ENCODE data around the gene PIK3C2A. TPM values are rescaled to one million over a fixed set of nuclear protein-coding genes. Genes with fewer than 3 reads are reported as not detected.
"Not testable (repeated sequence)": the region's sequence is repeated elsewhere in the genome, so short reads cannot be mapped to it uniquely, and the experiment has no call there.

PIK3C2A gene
- total RNA-seq, 1 donor from 2014 or later: 19.3 TPM

DNA sequence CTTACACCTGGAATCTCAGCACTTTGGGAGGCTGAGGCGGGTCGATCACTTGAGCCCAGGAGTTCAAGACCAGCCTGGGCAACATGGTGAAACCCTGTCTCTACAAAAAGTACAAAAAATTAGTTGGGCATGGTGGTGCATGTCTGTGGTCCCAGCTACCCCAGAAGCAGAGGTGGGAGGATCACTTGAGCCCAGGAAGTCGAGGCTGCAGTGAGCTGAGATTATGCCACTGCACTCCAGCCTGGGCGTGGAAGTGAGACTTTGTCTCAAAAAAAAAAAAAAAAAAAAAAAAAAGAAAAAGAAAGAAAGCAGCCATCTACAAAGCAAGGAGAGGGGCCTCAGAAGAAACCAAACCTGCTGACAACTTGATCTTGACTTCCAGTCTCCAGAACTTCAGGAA is 32.1 kb upstream of the PIK3C2A start:
- H3K4me1 ChIP-seq (ENCODE audit: control insufficient read depth in 3 of 3, insufficient read depth in 3 of 3, low read length in 3 of 3); H3K36me3 ChIP-seq (ENCODE audit: control insufficient read depth in 3 of 3, insufficient read depth in 3 of 3, low read length in 3 of 3); H3K27me3 ChIP-seq (ENCODE audit: control insufficient read depth in 3 of 3, insufficient read depth in 3 of 3, low read length in 3 of 3); H3K4me3 ChIP-seq (ENCODE audit: low read length in 3 of 3); H3K27ac ChIP-seq (ENCODE audit: low read depth, low read length); H3K9ac ChIP-seq (ENCODE audit: low read depth in 1 of 3, low read length in 3 of 3); H3K9me3 ChIP-seq (ENCODE audit: control insufficient read depth in 3 of 3, low read length in 3 of 3): not testable (repeated sequence)

DNA sequence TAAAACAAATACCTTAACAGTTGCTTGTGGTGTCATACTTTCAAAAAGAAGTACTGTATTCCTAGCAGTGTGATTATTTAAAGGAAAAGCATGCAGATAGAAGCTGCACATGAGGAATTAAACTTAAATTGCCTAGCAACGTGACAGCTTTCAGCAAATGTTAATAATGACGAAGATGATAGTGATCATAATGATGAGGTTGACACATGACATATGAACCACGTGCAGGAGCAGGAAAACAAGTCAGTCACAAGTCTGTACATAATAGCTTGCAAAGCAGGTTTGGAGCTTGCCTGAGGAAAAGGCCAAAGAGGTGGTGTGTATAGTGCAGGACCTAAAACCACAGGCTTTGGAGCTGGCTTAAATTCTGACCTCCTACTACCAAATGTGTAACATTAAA is 30.6 kb upstream of the PIK3C2A start:
- no peaks in the 10 kb centered on the region for H3K27me3 ChIP-seq (ENCODE audit: control insufficient read depth in 3 of 3, insufficient read depth in 3 of 3, low read length in 3 of 3)
- no peak overlapping the region for H3K27ac ChIP-seq (ENCODE audit: low read depth, low read length)
- H3K4me3 ChIP-seq (ENCODE audit: low read length in 3 of 3): no peak overlapping the region
- H3K9me3 ChIP-seq (ENCODE audit: control insufficient read depth in 3 of 3, low read length in 3 of 3): no peaks in the 10 kb centered on the region
- no peaks in the 10 kb centered on the region for H3K36me3 ChIP-seq (ENCODE audit: control insufficient read depth in 3 of 3, insufficient read depth in 3 of 3, low read length in 3 of 3)
- no peak overlapping the region for H3K9ac ChIP-seq (ENCODE audit: low read depth in 1 of 3, low read length in 3 of 3)
- H3K4me1 ChIP-seq (ENCODE audit: control insufficient read depth in 3 of 3, insufficient read depth in 3 of 3, low read length in 3 of 3): no peaks in the 10 kb centered on the region

DNA sequence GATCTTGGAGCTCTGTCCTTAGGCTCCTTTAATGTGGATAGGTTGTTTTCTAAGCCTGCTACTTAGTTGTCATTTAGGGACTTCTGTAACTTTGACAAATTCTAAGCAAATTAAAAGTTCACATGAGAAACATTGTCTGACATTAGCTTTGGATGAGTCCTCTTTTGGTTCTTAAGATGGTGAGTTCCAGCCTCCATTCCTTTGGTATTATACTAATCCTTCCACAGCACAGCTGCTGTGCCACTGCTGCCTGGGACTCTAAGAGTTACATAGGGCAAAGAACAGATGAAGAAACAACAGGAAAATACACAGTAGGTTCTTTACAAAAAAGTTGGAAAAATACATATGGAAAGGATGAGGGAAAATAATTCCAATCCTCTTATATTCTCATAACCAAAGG is 25.3 kb upstream of the PIK3C2A start:
- Histone ChIP-seq H3K27ac (ENCODE audit: low read depth, low read length) (no peak overlapping the region), H3K4me3 (ENCODE audit: low read length in 3 of 3) (no peak overlapping the region), H3K36me3 (ENCODE audit: control insufficient read depth in 3 of 3, insufficient read depth in 3 of 3, low read length in 3 of 3) (no peaks in the 10 kb centered on the region), H3K4me1 (ENCODE audit: control insufficient read depth in 3 of 3, insufficient read depth in 3 of 3, low read length in 3 of 3) (no peaks in the 10 kb centered on the region), H3K9me3 (ENCODE audit: control insufficient read depth in 3 of 3, low read length in 3 of 3) (no peaks in the 10 kb centered on the region), H3K27me3 (ENCODE audit: control insufficient read depth in 3 of 3, insufficient read depth in 3 of 3, low read length in 3 of 3) (no peaks in the 10 kb centered on the region), H3K9ac (ENCODE audit: low read depth in 1 of 3, low read length in 3 of 3) (no peak overlapping the region)

DNA sequence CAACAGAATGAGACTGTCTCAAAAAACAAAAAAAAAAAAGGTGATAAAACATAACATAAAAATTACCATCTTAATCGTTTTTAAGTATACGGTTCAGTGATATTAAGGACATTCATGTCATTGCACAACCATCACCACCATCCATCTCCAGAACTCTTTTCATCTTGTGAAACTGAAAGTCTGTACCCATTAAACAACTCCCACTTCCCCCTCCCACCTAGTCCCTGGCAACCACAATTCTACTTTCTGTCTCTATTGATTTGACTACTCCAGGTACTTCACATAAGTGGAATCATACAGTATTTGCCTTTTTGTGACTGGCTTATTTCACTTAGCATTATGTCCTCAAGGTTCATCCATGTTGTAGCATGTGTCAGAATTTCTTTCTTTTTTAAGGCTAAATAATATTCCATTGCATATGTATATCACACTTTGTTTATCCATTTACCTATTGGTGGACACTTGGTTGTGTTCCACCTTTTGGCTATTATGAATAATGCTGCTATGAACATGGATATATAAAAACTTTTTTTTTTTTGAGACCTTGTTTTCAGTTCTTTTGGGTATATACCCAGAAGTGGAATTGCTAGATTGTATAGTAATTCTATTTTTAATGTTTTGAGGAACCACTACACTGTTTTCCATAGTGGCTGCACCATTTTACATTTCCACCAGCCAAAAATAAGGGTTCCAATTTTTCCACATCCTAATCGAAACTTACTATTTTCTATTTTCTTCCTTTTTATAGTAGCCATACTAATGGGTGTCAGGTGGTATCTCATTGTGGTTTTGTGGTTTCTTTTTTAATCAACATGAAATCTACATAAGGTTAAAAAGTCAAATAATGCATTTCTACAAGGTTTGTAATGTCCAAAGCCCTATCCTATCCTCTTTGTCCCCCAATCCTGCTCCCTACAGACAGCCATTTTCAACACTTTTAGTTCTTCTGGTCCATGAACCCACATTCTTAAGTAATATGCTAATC is 23.4 kb upstream of the PIK3C2A start:
- Histone ChIP-seq H3K27ac (ENCODE audit: low read depth, low read length) (no peak overlapping the region), H3K27me3 (ENCODE audit: control insufficient read depth in 3 of 3, insufficient read depth in 3 of 3, low read length in 3 of 3) (no peaks in the 10 kb centered on the region), H3K9me3 (ENCODE audit: control insufficient read depth in 3 of 3, low read length in 3 of 3) (no peaks in the 10 kb centered on the region), H3K4me3 (ENCODE audit: low read length in 3 of 3) (no peak overlapping the region), H3K4me1 (ENCODE audit: control insufficient read depth in 3 of 3, insufficient read depth in 3 of 3, low read length in 3 of 3) (no peaks in the 10 kb centered on the region), H3K9ac (ENCODE audit: low read depth in 1 of 3, low read length in 3 of 3) (no peak overlapping the region), H3K36me3 (ENCODE audit: control insufficient read depth in 3 of 3, insufficient read depth in 3 of 3, low read length in 3 of 3) (no peaks in the 10 kb centered on the region)

GRCh38 chr11:17229481-17230152 is 21.8 kb upstream of the PIK3C2A start:
- H3K27ac ChIP-seq (ENCODE audit: low read depth, low read length): no peak overlapping the region

DNA sequence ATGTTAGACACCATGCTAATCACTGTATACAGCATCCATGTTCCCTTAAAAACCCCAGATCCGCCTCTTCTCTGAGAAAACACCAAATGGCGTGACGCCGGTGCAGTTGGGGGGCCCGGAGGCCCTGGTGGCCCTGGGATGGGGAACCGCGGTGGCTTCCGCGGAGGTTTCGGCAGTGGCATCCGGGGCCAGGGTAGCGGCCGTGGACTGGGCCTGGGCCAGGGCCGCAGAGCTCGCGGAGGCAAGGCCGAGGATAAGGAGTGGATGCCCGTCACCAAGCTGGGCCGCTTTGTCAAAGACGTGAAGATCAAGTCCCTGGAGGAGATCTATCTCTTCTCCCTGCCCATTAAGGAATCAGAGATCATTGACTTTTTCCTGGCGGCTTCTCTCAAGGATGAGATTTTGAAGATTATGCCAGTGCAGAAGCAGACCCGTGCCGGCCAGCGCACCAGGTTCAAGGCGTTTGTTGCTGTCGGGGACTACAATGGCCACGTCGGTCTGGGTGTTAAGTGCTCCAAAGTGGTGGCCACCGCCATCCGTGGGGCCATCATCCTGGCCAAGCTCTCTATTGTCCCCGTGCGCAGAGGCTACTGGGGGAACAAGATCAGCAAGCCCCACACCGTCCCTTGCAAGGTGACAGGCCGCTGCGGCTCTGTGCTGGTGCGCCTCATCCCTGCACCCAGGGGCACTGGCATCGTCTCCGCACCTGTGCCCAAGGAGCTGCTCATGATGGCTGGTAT is 20.6 kb upstream of the PIK3C2A start:
- not testable (repeated sequence) for H3K27ac ChIP-seq (ENCODE audit: low read depth, low read length); H3K36me3 ChIP-seq (ENCODE audit: control insufficient read depth in 3 of 3, insufficient read depth in 3 of 3, low read length in 3 of 3); H3K4me1 ChIP-seq (ENCODE audit: control insufficient read depth in 3 of 3, insufficient read depth in 3 of 3, low read length in 3 of 3); H3K9ac ChIP-seq (ENCODE audit: low read depth in 1 of 3, low read length in 3 of 3); H3K27me3 ChIP-seq (ENCODE audit: control insufficient read depth in 3 of 3, insufficient read depth in 3 of 3, low read length in 3 of 3); H3K4me3 ChIP-seq (ENCODE audit: low read length in 3 of 3); H3K9me3 ChIP-seq (ENCODE audit: control insufficient read depth in 3 of 3, low read length in 3 of 3)

More at GRCh38 chr11:17229481-17230152, 21.8 kb upstream of the PIK3C2A start:
- Histone ChIP-seq H3K4me1 (ENCODE audit: control insufficient read depth in 3 of 3, insufficient read depth in 3 of 3, low read length in 3 of 3) (no peaks in the 10 kb centered on the region), H3K9ac (ENCODE audit: low read depth in 1 of 3, low read length in 3 of 3) (no peak overlapping the region), H3K9me3 (ENCODE audit: control insufficient read depth in 3 of 3, low read length in 3 of 3) (no peaks in the 10 kb centered on the region), H3K36me3 (ENCODE audit: control insufficient read depth in 3 of 3, insufficient read depth in 3 of 3, low read length in 3 of 3) (no peaks in the 10 kb centered on the region), H3K27me3 (ENCODE audit: control insufficient read depth in 3 of 3, insufficient read depth in 3 of 3, low read length in 3 of 3) (no peaks in the 10 kb centered on the region), H3K4me3 (ENCODE audit: low read length in 3 of 3) (no peak overlapping the region)

DNA sequence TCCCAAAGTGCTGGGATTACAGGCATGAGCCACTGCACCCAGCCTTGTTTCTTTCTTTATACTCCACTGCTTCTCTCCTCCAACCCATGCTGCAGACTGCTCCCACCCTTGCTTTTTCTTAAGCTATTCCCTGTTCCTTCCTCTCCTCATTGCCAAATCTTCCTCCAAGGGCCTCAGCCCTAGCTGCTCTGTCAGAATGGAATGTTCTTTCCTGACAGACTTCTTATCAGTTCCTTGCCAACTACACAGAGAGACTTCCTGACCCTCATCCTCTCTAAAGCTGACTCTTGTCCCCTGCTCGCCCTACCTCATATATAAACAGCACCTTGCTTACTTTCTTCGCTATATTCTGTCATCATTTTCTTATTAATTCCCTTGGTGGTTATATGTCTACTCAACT is 16.9 kb upstream of the PIK3C2A start:
- Histone ChIP-seq H3K27me3 (ENCODE audit: control insufficient read depth in 3 of 3, insufficient read depth in 3 of 3, low read length in 3 of 3) (no peaks in the 10 kb centered on the region), H3K4me3 (ENCODE audit: low read length in 3 of 3) (no peak overlapping the region), H3K36me3 (ENCODE audit: control insufficient read depth in 3 of 3, insufficient read depth in 3 of 3, low read length in 3 of 3) (no peaks in the 10 kb centered on the region), H3K27ac (ENCODE audit: low read depth, low read length) (no peak overlapping the region), H3K9ac (ENCODE audit: low read depth in 1 of 3, low read length in 3 of 3) (no peak overlapping the region), H3K9me3 (ENCODE audit: control insufficient read depth in 3 of 3, low read length in 3 of 3) (no peaks in the 10 kb centered on the region), H3K4me1 (ENCODE audit: control insufficient read depth in 3 of 3, insufficient read depth in 3 of 3, low read length in 3 of 3) (no peaks in the 10 kb centered on the region)

DNA sequence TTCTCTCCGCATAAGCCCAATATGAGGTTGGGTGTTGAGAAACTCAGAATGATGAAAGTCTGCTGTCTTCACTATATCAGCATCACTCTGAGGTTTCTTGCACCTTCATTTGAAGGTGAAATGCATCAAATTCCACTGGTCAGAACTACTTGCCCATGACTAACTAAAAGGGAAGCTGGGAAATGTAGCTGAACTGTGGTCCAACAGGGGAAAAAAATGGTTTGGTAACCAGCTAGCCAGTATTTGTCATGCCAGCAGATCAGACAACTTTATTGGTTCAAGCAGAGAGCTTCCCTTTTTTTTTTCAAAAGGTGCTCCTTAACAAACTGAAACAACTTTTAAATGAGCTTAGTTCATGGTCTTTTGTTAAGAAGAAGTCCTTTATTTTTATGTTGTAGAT is 14.2 kb upstream of the PIK3C2A start:
- Histone ChIP-seq H3K27me3 (ENCODE audit: control insufficient read depth in 3 of 3, insufficient read depth in 3 of 3, low read length in 3 of 3) (no peaks in the 10 kb centered on the region), H3K9me3 (ENCODE audit: control insufficient read depth in 3 of 3, low read length in 3 of 3) (no peaks in the 10 kb centered on the region), H3K36me3 (ENCODE audit: control insufficient read depth in 3 of 3, insufficient read depth in 3 of 3, low read length in 3 of 3) (no peaks in the 10 kb centered on the region), H3K4me1 (ENCODE audit: control insufficient read depth in 3 of 3, insufficient read depth in 3 of 3, low read length in 3 of 3) (no peaks in the 10 kb centered on the region), H3K9ac (ENCODE audit: low read depth in 1 of 3, low read length in 3 of 3) (no peak overlapping the region), H3K4me3 (ENCODE audit: low read length in 3 of 3) (no peak overlapping the region), H3K27ac (ENCODE audit: low read depth, low read length) (no peak overlapping the region)

DNA sequence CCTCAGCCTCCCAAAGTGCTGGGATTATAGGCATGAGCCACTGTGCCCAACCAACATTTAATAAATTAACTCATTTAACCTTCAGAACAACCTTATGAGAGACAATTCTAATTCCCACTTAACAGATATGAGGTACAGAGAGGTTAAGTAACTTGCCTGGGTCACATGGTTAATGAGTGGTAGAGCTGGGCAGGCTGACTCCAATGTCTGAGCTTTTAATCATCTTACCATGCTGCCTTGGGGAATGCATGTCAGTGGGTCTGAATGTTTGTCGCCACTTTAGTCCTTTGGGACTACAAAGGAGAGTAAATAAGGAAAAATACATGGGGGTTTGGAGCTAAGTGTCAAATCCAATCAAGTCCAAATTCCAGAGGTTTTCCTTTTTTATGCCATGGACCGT is 11.2 kb upstream of the PIK3C2A start:
- Histone ChIP-seq H3K9ac (ENCODE audit: low read depth in 1 of 3, low read length in 3 of 3) (no peak overlapping the region), H3K27me3 (ENCODE audit: control insufficient read depth in 3 of 3, insufficient read depth in 3 of 3, low read length in 3 of 3) (no peaks in the 10 kb centered on the region), H3K9me3 (ENCODE audit: control insufficient read depth in 3 of 3, low read length in 3 of 3) (no peaks in the 10 kb centered on the region), H3K27ac (ENCODE audit: low read depth, low read length) (no peak overlapping the region), H3K4me1 (ENCODE audit: control insufficient read depth in 3 of 3, insufficient read depth in 3 of 3, low read length in 3 of 3) (no peaks in the 10 kb centered on the region), H3K36me3 (ENCODE audit: control insufficient read depth in 3 of 3, insufficient read depth in 3 of 3, low read length in 3 of 3) (no peaks in the 10 kb centered on the region), H3K4me3 (ENCODE audit: low read length in 3 of 3) (no peak overlapping the region)

GRCh38 chr11:17218403-17218802 is 10.6 kb upstream of the PIK3C2A start:
- no peak overlapping the region for H3K9ac ChIP-seq (ENCODE audit: low read depth in 1 of 3, low read length in 3 of 3)
- no peak overlapping the region for H3K4me3 ChIP-seq (ENCODE audit: low read length in 3 of 3)
- no peaks in the 10 kb centered on the region for H3K27me3 ChIP-seq (ENCODE audit: control insufficient read depth in 3 of 3, insufficient read depth in 3 of 3, low read length in 3 of 3)
- no peaks in the 10 kb centered on the region for H3K36me3 ChIP-seq (ENCODE audit: control insufficient read depth in 3 of 3, insufficient read depth in 3 of 3, low read length in 3 of 3)
- no peak overlapping the region for H3K27ac ChIP-seq (ENCODE audit: low read depth, low read length)
- H3K4me1 ChIP-seq (ENCODE audit: control insufficient read depth in 3 of 3, insufficient read depth in 3 of 3, low read length in 3 of 3): no peaks in the 10 kb centered on the region
- no peaks in the 10 kb centered on the region for H3K9me3 ChIP-seq (ENCODE audit: control insufficient read depth in 3 of 3, low read length in 3 of 3)
